ENCODE measurements around the gene SEMA3G.

GRCh38 chr3:52393131-52393807 lies 51.6 kb downstream of the SEMA3G start:
- TF ChIP-seq CTCF (IDR thresholded peaks at IDR 0.05; ENCODE audit: low read depth, low read length, poor library complexity, severe bottlenecking) (no peak), EZH2phosphoT487 (IDR thresholded peaks at IDR 0.05; ENCODE audit: borderline replicate concordance, low read length) (no peak)
